NAMALWA (cell line): Measurements from ENCODE around the gene MUCL3.
"Not testable (repeated sequence)": the region's sequence is repeated elsewhere in the genome, so short reads cannot be mapped to it uniquely, and the experiment has no call there.

Experiments used
- DNase-seq: peaks from one replicate; pipeline ENCODE4 v3.0.0-alpha.2; 2015; ENCODE audit warnings: low spot score

MUCL3 gene

GRCh38 chr6:30979690-30980089 is 38.9 kb downstream of the MUCL3 start:
- DNase-seq: no peak

- DNase-seq: no peak
Observed at GRCh38 chr6:30981942-30982772, 41.4 kb downstream of the MUCL3 start.

DNA sequence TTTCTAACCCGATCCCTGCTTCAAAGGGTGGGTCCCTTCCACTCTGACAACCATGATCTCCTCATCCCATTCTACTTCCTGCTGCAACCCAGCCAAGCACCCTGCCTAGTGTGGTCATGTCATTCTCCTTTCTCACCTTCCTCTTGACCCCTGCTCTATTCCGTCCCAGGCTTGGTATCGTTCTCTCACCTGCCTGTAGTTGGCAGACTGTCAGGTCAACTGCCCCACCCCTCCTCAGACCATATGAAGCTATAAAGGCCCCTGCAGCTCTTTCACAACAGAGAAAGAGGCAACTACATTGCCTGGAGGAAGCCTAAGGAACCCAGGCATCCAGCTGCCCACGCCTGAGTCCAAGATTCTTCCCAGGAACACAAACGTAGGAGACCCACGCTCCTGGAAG is 42.7 kb downstream of the MUCL3 start, which contains the start of gene MUC21:
MUC21 (plus strand) TSS at position 280 of the 400 bp plus-strand sequence. CDS start 241 bp downstream, outside the sequence.
- no peak for DNase-seq

DNA sequence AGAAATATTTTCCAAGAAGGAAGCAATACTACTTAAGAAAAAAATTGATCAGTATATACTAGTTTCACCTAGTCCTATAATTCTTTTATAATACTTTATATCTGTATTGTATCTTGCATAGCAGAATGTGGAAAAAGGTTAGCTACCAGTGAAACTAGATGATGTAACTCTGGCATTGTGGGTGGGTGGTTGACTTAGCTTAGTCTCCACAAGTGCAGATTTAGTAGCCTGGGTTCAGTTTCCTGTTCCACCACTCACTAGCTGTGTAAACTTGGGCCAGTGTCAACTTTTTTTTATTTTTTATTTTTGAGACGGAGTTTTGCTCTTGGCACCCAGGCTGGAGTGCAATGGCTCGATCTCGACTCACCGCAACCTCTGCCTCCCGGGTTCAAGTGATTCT is 44.7 kb downstream of the MUCL3 start:
- no peak for DNase-seq

DNA sequence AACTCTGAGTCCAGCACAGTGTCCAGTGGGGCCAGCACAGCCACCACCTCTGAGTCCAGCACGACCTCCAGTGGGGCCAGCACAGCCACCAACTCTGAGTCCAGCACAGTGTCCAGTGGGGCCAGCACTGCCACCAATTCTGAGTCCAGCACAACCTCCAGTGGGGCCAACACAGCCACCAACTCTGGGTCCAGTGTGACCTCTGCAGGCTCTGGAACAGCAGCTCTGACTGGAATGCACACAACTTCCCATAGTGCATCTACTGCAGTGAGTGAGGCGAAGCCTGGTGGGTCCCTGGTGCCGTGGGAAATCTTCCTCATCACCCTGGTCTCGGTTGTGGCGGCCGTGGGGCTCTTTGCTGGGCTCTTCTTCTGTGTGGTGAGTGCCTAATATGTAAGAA is 46.5 kb downstream of the MUCL3 start:
- DNase-seq: no peak

GRCh38 chr6:30988209-30988825 is 47.5 kb downstream of the MUCL3 start:
- no peak for DNase-seq

- peak; percentile 16 for DNase-seq
Observed at GRCh38 chr6:30990422-30991086, 49.8 kb downstream of the MUCL3 start.

DNA sequence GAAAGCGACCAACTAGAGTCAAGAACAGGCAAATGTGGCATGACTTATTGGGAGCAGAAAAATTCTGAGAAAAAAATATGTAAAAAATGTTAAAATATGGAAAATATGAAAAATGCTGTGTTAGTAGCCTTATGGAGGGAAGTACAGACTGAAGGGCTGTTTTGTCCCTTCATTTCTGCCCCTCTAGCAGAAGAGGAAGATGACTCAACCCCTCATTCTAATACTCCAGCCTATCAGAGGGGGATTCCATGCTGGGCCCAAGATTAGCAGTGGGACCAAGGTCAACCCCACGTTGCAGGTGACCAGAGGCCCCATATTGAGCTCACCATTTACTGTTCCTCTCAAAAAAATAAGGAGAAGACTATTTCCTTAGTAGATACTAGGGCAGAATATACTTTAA is 51.1 kb downstream of the MUCL3 start:
- no peak for DNase-seq

DNA sequence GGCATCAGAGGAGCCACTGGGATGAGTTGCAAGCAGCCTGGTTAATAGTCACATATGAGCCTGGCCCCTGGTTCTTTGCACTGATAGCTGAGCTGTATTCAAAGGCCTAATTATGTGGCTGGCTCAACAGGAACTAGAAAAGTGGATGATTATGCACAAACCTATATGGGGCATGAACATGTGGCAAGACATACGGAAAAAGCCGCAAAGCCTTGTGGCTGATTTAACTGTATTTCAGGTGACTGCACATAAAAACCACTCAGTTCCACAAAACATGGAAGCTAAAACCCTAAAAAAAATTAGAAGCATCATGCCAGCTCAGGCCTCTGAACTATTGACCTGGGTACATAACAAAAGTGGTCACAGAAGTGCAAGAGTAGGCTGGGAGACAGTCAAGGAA is 56.5 kb downstream of the MUCL3 start:
- DNase-seq: no peak

DNA sequence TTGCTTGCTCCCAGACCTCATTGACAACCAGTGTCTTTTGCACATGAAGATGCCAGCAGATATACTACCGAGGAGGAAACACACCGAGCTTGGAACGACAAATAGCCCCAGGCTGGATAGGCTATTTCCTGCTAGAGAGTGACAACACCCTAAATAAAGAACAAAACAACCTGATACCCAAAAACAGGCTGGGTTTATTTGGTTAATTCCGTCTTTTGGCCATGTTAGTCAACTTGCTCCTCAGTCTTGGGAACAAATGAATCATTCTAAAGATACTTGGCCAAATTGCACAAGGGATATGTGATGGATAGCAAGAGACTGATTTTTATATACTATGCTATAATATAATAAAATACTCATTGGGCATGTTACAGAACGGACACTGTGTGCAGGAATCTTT is 58.0 kb downstream of the MUCL3 start:
- no peak for DNase-seq

- DNase-seq: not testable (repeated sequence)
Observed at GRCh38 chr6:31000067-31000860, 59.5 kb downstream of the MUCL3 start.

GRCh38 chr6:31001281-31001888 is 60.6 kb downstream of the MUCL3 start:
- DNase-seq: no peak

GRCh38 chr6:31002471-31002870 is 61.7 kb downstream of the MUCL3 start:
- DNase-seq: no peak
